Stimulated activated CD8-positive, alpha-beta memory T cell treated with anti-CD3 and anti-CD28 coated beads, Interleukin-4, amount 100 ng/mL, for 24 hours (primary cell): Measurements from ENCODE around the gene RFX1.
"Not testable (repeated sequence)": the region's sequence is repeated elsewhere in the genome, so short reads cannot be mapped to it uniquely, and the experiment has no call there.

Experiments used
- DNase-seq: peaks from one replicate; pipeline ENCODE4 v3.0.0-alpha.2; 2020; ENCODE audit warnings: low read depth

The RFX1 gene

DNA sequence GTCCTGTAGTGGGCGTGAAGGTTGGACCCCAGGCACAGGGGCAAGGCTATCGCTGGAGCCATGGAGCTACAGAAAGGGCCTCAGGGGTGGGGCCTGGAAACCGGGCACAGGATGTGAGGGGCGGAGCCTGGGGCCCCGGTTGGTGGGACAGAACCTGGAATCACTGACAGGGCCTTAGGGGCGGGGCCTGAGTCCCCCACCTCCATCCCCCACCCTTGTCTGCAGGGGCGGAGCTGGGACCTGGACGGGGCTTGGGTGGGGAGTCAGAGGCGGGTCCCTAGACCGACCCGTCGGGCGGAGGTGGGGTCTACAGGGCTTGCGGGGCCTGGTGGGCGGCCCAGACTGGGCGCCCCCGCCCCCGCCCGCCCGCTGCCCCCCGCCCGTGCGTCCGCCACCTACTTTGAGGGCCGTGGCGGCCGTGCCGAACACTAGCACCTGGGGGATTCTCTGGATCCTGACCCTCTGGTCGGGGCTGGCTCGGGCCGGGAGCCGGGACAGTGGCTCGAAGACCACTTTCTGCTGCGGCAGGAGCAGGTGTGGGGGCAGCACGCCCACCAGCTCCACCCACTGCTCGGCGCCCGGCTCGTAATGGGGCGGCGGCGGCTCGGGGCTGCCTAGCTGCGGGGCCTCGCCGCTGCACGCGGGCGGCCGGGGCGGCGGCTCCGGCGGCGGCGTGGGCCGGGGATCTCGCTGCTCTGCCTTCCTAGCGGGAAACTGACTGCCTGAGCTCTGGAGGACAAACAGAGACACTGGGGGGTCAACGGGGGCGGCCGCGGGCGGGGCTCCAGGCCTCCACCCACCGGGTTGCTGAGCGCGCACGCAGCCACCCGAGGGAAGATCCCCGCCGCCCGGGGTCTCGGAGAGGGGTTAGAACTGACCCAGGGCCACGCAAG lies 27.5 kb downstream of the RFX1 start:
- DNase-seq: peak; percentile 35

DNA sequence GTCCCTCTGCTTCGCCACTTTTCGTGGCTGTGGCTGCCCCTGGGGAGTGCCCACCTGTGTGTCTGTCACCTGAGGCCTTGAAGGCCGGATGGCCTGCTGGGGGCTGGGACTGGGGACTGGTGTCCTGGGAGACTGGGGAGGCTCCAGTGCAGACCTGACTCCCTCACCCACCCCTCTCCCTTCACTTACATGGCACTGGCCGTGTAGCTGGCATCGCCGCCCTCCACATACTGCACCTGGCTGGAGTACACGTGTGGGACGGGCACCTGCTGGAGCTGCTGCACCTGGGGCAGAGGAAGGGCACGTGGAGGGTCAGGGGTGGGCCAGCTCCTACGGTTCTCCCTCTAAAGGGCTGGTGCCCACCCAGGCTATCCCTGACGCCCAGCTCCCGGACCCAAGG lies 28.3 kb downstream of the RFX1 start:
- DNase-seq: no peak

DNA sequence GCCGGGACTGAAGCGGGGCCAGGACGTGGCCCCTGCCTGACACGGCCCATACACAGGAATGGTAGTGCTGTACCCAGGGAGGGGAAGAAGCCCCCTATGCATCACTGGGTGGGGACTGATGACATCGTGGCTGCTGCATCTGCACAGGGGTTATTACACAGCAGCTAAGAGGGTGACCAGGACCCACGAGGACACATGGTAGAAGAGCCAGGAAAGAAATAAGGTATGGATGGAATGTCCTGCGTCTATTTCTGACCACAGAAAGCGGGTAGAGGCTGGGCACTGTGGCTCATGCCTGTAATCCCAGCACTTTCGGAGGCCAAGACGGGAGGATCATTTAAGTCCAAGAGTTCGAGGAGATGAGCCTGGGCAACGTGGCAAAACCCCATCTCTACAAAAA lies 29.7 kb downstream of the RFX1 start:
- DNase-seq: no peak

DNA sequence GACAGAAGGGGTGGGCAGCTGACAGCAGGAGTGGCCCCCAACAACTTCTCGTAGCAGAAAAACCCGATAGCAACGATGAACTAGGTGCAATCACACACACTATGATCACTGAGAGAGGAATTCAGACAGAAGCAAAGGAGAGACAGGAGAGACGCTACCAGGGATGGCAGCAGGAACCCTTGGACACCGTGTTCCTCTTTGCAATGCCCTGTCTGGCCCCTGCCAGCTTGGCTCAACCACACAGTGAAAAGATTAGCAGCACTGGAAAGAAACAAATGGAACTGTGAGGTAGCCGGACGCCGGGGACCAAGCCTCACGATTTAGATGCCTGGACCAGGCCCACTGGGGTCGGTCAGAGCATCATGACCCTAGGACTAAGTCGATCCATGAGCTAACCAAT lies 30.2 kb downstream of the RFX1 start:
- no peak for DNase-seq

DNA sequence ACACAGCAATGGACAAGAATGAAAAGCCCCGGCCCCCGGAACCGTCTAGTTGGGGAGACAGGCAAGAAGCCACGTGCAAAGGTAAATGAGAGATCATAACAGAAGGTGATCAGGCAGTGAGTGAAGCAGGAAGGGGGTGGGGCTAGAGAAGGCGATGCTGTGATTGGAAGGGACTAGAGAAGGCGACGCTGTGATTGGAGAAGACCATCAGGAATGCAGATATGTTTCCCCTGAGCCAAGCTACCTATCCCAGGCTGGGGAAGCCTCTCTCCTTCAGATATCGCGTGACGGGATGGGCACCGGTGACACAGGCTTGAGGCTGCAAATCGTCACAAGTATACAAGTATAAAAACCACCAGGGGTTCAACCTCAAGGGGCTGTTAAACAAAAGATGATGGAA lies 32.0 kb downstream of the RFX1 start:
- no peak for DNase-seq

DNA sequence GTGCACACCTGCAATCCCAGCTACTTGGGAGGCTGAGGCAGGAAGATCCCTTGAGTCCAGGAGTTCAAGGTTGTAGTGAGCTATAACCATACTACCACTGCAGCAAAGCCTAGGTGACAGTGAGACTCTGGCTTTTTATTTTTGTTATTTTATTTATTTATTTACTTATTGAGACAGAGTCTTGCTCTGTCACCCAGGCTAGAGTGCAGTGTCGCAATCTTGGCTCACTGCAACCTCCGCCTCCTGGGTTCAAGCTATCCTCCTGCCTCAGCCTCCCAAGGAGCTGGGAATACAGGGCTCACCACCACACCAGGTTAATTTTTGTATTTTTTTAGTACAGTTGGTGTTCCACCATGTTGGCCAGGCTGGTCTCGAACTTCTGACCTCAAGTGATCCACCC lies 32.6 kb downstream of the RFX1 start:
- DNase-seq: not testable (repeated sequence)

DNA sequence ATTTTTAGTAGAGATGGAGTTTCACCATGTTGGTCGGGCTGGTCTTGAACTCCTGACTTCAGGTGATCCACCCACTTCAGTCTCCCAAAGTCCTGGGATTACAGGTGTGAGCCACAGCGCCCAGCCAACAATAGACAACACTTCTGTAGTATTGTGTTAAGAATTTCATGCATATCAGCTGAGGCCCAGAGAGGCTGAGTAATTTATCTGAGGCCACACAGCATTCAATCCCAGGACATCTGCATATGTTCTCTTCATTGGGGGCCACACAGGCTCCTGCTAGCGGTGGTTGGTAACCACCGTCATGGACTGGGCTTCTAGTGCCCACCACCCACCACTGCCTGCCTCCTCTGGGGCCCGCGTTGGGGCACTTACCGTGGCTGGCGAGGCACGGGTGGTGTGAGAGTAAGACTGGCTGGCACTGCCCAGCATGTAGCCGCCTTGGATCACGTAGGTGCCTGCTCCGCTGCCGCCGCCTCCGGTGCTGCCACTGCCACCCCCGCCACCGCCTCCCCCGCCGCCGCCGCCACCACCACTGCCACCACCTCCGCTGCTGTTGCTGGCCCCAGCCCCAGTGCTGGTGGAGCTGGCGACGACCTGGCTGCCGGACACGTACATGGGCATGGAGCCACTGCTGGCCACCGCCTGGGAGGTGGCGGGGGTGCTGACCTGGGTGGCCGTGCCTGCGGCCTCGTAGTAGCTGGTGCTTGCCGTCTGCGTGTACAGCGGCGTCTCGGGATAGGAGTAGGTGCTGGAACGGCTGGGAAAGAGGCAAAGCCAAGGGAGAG lies 33.6 kb downstream of the RFX1 start:
- no peak for DNase-seq

DNA sequence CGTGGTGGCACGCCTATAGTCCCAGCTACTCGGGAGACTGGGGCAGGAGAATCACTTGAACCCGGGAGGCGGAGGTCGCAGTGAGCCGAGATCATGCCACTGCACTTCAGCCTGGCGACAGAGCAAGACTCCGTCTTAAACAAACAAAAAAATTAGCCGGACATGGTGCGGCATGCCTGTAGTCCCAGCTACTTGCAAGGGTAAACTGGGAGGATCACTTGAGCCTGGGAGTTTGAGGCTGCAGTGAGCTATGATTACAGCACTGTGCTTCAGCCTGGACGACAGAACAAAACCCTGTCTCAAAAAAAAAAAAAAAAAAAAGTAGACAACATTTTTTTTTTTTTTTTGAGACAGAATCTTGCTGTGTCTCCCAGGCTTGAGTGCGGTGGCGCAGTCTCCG lies 34.3 kb downstream of the RFX1 start:
- not testable (repeated sequence) for DNase-seq

DNA sequence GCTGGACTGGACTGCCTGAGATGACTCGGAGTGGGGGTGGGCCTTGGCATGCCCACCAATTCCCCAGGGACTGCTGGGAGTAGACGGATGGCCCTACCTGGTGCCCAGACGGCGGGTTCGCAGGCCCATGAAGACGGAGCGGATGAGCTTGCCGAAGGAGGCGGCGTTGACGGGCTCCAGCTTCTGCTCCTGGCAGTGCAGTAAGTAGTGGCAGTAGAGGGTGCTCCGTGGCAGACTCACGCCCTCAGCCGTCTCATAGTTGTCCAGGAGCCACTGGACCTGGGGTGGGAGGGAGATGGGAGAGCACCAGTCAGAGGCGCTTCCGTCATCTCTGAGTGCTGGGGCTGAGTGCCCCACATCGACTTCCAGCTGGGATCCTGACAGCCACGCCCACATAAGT lies 36.2 kb downstream of the RFX1 start:
- no peak for DNase-seq

DNA sequence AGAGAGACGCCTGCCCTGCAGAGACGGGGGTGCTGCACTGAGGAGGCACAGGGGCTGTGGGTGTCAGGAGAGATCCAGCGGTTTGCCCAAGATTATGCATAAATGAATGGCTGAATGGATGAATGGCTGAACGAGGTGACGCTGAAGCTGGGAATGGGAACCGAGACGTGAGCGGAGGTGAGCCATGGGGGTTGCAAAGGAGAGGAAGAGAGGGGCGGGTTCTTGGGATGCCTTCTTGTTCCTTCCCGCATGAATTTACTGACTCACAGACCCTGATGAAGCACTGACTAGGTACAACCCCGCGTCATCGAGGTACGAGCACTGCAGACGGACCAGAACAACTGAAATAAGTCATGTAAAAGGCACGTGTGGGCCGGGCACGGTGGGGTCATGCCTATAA lies 37.1 kb downstream of the RFX1 start:
- no peak for DNase-seq

DNA sequence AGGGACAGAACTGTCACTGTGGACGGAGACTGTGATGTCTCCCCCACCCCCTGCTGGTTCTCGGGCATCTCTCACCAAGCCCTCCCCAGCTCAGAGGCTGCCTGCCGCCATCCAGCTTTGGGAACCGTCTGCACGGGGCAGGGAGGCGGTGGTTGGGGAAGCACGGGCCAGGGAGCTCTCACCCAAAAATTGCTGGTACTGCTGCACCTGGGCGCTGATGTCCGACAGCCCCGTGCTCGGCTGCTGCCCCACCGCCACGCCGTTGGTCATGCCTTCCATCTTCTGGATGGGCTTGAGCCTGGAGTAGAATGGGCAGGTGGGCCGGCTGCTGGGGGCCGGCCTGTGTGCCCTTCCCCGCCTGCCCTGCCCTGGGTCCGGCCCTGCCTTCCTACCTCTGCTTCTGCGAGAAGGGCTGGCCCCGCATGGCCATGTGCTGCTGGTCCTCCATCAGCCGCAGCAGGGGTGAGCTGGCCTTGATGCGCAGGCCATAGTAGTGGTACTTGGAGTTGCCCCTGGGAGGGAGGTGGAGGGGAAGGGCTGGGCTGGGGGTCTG lies 37.7 kb downstream of the RFX1 start:
- DNase-seq: no peak

DNA sequence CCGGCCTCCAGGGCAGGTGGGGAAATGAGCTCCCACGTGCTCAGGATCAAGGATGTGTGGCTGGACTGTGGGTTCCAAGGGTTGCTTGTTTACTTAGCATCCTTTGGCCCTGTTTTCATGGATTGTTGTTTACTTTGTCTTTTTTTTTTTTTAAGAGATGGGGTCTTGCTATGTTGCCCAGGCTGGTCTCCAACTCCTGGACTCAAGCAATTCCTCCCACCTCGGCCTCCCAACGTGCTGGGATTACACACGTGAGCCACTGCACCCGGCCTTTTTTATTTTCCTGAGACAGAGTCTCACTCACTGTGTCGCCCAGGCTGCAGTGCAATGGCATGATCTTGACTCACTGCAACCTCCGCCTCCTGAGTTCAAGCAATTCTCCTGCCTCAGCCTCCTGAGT lies 38.9 kb downstream of the RFX1 start:
- DNase-seq: not testable (repeated sequence)

DNA sequence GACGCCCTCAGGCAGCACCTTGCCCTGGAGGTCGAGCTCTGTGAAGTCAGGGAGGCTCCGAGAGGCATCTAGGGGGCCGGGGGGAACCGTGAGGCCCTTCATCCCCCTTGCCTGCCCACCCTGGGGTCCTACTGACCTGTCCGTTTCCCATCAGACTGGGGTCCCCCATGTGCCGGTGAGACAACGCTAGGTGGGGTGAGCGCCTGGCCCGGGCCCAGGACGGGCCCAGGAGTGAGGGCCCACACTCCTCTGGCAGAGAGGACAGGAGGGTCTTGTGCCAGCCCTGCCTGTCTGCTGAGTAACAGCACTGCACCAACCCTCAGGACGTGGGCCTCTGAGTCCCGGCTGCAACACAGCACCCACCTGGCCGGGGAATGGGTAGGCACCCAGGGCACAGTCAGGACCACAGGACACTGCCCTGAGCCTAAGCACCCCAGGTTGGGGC lies 39.4 kb downstream of the RFX1 start:
- no peak for DNase-seq

DNA sequence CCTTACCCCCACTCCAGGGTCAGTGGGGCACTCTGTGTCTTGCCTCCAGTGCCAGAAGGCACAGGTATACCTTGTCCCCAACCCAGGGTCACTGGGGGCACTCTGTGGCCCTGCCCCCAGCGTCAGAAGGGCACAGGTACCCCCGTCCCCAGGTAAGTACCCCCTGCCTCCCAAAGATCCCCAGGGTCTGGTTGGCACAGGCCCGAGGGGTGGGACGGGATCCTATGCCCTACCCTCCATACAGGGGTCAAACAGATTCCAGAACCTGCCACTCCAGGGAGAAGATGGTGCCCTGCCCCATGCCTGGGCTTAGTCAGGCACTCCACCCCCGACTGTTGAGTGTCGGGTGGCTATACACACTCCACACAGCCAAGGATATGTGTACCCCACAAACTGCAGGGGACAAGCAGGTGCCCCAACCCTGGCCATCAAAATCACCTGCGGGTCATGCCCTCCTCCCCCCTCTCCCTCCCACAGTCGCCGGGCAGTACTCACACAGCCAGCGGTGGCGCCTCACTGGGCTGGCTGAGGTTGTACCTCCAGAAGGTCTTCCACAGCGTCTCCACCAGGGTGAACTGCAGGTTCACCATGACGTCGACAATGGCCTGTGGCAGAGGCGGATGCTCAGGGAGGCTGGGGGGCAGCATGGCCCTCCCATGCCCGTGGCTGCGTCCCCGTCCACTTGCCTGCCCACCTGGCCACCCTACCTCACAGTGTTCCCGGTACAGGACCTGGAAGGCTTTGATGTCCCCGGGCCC lies 40.0 kb downstream of the RFX1 start:
- DNase-seq: no peak

DNA sequence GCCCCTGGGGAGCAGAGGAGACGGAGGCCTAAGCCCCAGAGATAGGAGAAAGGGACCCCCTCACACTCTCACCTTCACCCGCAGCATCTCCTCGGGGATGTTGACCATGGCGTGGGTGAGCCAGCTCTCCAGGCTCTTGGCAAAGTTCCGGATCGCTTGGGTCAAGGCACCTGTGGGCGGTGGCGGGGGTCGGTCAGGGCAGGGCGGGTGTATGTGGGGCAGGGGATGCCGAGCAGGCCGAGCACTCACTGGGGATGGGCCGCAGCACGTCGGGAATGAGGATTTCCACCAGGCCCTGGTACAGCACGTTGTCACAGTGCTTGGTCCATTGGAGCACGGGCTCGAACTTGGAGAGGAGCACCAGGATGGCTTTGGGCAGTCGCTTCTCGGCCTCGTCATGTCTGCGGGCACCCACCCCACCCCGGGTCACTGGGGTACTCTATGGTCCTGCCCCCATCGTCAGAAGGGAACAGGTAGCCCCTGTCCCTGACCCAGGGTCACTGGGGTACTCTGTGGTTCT lies 40.7 kb downstream of the RFX1 start:
- no peak for DNase-seq

DNA sequence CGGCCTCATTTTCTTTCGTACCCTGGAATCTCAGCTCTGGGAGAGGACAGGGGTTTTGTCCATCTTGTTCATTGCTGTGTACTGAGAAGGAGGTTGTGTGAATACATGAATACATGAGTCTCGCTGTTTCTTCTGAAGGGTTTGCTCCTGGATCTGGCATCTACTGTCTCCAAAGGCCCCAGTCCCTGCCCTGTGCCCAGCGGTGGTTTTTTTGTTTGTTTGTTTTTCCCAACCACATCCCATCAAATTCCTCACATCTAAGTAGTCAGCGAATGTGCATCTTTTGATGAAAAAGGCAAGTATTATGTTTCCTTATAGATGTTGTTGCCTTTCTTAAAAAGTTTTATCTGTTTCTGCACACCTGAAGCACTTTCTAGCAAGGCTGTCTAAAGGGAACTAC lies 41.3 kb downstream of the RFX1 start:
- DNase-seq: no peak

DNA sequence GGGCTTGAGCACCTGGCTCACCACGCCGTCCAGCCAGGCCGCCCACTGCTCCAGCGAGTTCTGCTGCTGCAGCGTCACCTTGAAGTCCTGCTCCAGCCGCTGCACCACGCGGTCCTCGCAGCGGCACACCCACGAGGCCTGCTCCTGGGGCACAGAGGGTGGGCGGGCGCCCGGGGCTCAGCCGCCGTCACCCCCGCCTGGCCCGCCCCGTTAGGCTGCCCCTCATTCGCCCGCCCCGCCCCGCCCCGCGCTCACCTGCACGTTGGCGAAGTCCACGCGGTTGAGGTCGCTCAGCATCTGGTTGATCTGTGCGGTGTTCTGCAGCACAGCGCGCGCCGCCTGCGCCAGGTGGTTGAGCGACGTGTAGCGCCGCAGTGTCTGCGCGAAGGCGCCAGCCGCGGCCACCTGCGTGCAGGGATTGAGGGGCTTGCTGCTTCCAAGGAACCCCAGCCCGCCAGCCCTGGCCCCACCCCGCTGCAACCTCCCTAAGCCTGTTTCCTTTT lies 42.5 kb downstream of the RFX1 start:
- no peak for DNase-seq

DNA sequence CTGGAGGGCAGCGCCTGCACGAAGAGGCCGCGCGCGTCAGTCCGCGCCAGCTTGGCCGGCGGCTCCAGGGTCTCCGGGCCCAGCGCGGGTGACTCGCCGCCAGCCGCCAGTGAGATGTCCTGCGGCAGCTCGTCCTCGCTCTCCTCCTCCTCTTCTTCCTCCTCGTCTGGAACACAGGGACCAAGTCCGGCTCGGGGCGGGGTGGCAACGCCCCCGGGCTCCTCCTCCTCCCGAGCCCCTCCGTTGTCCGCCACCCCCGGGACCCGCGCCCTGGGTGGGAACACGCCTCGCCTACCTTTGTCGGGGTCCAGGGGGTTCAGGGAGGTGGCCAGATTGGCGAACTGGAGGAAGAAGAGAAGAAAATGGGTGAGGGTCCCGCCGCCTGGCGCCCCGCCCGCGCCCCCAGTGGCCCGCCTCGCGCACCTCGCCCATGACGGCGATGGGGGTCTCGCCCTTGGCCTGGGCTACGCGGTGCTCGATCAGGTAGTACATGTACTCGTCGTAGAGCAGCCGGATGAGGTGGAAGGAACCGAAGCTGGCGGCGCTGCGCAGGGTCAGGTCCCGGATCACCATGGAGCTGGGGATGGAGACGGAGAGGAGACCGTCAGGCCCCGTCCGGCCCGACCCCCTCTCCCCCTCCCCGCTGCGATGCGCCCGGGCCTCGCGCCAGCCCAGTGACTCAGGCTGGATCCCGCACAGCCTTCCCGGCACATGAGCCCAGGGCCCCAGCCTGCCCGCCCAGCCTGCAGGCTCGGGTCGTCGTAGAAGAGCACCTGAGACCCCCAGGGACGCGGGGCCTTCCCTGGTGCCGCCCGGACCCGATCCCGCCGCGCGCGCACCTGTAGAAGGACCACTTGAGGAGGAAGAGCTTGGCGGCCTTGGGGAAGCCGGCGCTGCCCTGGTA lies 43.2 kb downstream of the RFX1 start:
- no peak for DNase-seq

DNA sequence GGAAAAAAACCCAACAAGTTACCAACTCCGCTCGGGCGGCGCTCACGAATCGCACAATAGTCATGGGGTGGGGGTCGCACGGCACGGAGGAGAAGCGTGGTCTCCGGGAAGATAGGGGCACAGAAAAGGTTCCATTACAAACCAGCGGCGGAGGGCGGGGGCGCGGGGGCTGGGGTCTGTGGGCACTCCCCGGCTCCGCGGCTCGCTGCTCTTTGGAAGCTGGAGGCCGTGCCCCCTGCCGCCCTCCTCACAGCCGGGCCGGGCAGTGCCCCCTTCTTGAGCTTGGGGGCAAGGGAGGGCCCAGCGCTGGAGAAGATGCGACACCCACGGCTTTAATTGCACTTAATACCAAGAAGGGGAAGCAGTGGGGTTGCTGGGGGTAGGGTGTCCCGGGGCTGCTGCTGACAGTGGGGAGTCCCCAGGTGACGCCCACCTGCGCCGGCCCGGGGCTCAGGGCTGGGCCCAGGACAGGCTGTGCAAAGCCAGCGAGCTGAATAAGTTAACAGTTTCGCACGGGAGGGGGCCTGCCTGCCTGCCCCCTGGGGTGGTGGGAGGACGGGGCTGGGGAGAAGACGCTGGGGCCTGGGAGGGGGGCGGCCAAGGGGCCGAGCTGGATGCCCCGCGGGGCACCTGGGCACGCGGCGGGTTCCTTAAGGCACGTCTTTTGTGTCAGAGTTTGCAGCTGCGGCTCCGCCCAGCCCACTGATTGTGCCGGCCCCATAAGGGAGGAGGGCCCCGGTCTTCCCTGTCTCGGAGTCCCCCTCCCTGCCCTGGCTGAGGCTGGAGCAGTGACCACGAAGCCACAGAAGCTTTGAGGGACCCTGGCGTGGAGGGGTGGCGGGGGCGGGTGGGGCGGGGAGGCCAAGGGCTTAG lies 44.1 kb downstream of the RFX1 start:
- no peak for DNase-seq
